ENCODE data around the gene MRPL55. TPM values are rescaled to one million over a fixed set of nuclear protein-coding genes. Genes with fewer than 3 reads are reported as not detected.

MRPL55 gene
- total RNA-seq, 2 experiments from 2014 or later, result 67.8 to 68.3 TPM

- no peak for TF ChIP-seq CTCF (IDR thresholded peaks at IDR 0.05)
- Mint-ChIP-seq H3K27me3 (no peaks in the 10 kb centered on the region), H3K4me3 (peak overlapping the region; percentile 97), H3K4me1 (ENCODE audit: low read depth) (peaks cover 62% of the 10 kb centered on the region), H3K9me3 (no peaks in the 10 kb centered on the region), H3K27ac (peak overlapping the region; percentile 97), H3K36me3 (ENCODE audit: low read depth) (peaks cover 64% of the 10 kb centered on the region)
- intact Hi-C loops (cut with micrococcal nuclease), result no loop called here
- DNase-seq (no peak), ATAC-seq (no peak)
- CTCF ChIA-PET, result interaction anchor here (1.0 kb wide), 1 partner anchor 19 kb away, joined by 3 read pairs; no protein-coding TSS in a partner anchor
- POLR2A ChIA-PET, result interaction anchor here (1.2 to 3.9 kb wide), 3 partner anchors 15 to 80 kb away, joined by 3 to 34 read pairs (median 21); partner anchors contain the start of gene MRPL55
Measured at GRCh38 chr1:228085287-228085951, 23.7 kb downstream of the MRPL55 start.

GRCh38 chr1:228084797-228085196 is 24.3 kb downstream of the MRPL55 start:
- Mint-ChIP-seq H3K27me3 (no peaks in the 10 kb centered on the region), H3K9me3 (no peaks in the 10 kb centered on the region), H3K4me1 (ENCODE audit: low read depth) (peaks cover 56% of the 10 kb centered on the region), H3K4me3 (peak overlapping the region; percentile 97), H3K36me3 (ENCODE audit: low read depth) (peaks cover 60% of the 10 kb centered on the region), H3K27ac (peak overlapping the region; percentile 97)
- CTCF ChIA-PET, result interaction anchor here (1.0 kb wide), 1 partner anchor 20 kb away, joined by 3 read pairs; no protein-coding TSS in a partner anchor
- TF ChIP-seq CTCF (IDR thresholded peaks at IDR 0.05), result no peak
- intact Hi-C loops (cut with micrococcal nuclease), result no loop called here
- no peak for DNase-seq
- POLR2A ChIA-PET, result interaction anchor here (1.1 to 4.0 kb wide), 6 partner anchors 8 to 385 kb away, joined by 3 to 40 read pairs (median 12); partner anchors contain the start of gene MRPL55
- ATAC-seq, result no peak

- no peak for ATAC-seq
- peak; percentile 37 for DNase-seq
- peak overlapping the region; percentile 97 for H3K4me3 Mint-ChIP-seq
- peaks cover 60% of the 10 kb centered on the region for H3K36me3 Mint-ChIP-seq (ENCODE audit: low read depth)
- no peaks in the 10 kb centered on the region for H3K27me3 Mint-ChIP-seq
- intact Hi-C loops (cut with micrococcal nuclease), result no loop called here
- H3K4me1 Mint-ChIP-seq (ENCODE audit: low read depth), result peaks cover 53% of the 10 kb centered on the region
- peak overlapping the region; percentile 97 for H3K27ac Mint-ChIP-seq
- H3K9me3 Mint-ChIP-seq, result no peaks in the 10 kb centered on the region
- TF ChIP-seq CTCF (IDR thresholded peaks at IDR 0.05), result no peak
- CTCF ChIA-PET, result no interaction called here
- POLR2A ChIA-PET, result interaction anchor here (0.9 to 4.0 kb wide), 9 partner anchors 9 to 385 kb away, joined by 3 to 40 read pairs (median 4); partner anchors contain the start of gene MRPL55
Measured at GRCh38 chr1:228084325-228084724, 24.8 kb downstream of the MRPL55 start.

DNA sequence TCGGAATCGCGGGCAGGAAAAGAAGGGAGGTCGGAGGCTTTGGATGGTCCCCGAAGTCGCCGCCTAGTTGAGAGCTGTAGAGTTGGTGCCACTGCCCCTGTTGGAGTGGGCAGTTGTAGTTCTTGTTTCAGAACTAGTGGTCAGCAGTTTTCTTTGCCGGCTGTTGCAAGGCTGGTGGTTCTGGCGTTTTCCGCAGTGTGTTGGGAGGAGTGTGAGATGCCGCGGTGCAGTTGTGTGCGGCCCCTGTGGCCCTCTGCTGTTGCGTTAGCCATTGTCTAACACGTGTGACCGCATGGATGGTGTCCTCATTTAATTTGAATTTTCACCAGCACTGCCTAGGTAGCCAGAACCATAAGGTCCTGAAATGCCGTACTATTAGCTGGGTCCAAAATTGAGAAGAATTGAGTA is 25.2 kb downstream of the MRPL55 start:
- H3K4me3 Mint-ChIP-seq, result peak overlapping the region; percentile 97
- intact Hi-C loops (cut with micrococcal nuclease), result no loop called here
- no peaks in the 10 kb centered on the region for H3K9me3 Mint-ChIP-seq
- H3K4me1 Mint-ChIP-seq (ENCODE audit: low read depth), result peaks cover 50% of the 10 kb centered on the region
- H3K27me3 Mint-ChIP-seq, result no peaks in the 10 kb centered on the region
- DNase-seq, result no peak
- ChIA-PET CTCF (no interaction called here), POLR2A (interaction anchor here (0.9 to 4.0 kb wide), 9 partner anchors 9 to 386 kb away, joined by 3 to 40 read pairs (median 4); partner anchors contain the start of gene MRPL55)
- no peak for ATAC-seq
- H3K36me3 Mint-ChIP-seq (ENCODE audit: low read depth), result peaks cover 56% of the 10 kb centered on the region
- H3K27ac Mint-ChIP-seq, result peak overlapping the region; percentile 97
- no peak for TF ChIP-seq CTCF (IDR thresholded peaks at IDR 0.05)

Measured in activated CD8-positive, alpha-beta T cell treated with anti-CD3 and anti-CD28 coated beads for 36 hours (primary cell).